ENCODE data around the gene MS4A2. TPM values are rescaled to one million over a fixed set of nuclear protein-coding genes. Genes with fewer than 3 reads are reported as not detected.

The MS4A2 gene
- total and polyA plus RNA-seq, 2 of the 8 experiments (the other 6 are each of a cell fraction or from before 2014, with no cell fraction given), result not detected

GRCh38 chr11:60088364-60088763 is at the start of gene MS4A2 (continued):
- no peak for TF ChIP-seq HDAC6 (IDR thresholded peaks at IDR 0.05; ENCODE audit: low read depth, low read length)
- no peak for TF ChIP-seq RBBP5 (IDR thresholded peaks at IDR 0.05; ENCODE audit: borderline replicate concordance, low read depth, low read length)
- no peak for TF ChIP-seq EP300 (IDR thresholded peaks at IDR 0.05; ENCODE audit: borderline replicate concordance in 1 of 2, low read depth in 2 of 2, low read length in 2 of 2)
- TF ChIP-seq CTBP2 (IDR thresholded peaks at IDR 0.05; ENCODE audit: borderline replicate concordance, insufficient read depth, insufficient read length, low read length), result no peak
- TF ChIP-seq ATF2 (IDR thresholded peaks at IDR 0.05; ENCODE audit: low read length), result no peak
- no peak for TF ChIP-seq FOSL1 (IDR thresholded peaks at IDR 0.05; ENCODE audit: insufficient read depth, low read depth, low read length)
- TF ChIP-seq CREB1 (IDR thresholded peaks at IDR 0.05), result no peak
- no peak for TF ChIP-seq TAF7 (optimal IDR thresholded peaks at IDR 0.05; ENCODE audit: borderline replicate concordance, low read depth, low read length)

Data from H1 (cell line).